Activated naive CD4-positive, alpha-beta T cell (primary cell): Measurements from ENCODE around the gene FRMD3.

Source experiments
- DNase-seq, 4 experiments: peaks; one replicate each; lab custom pipeline; 2025; lab: John Stamatoyannopoulos, UW

The FRMD3 gene

DNA sequence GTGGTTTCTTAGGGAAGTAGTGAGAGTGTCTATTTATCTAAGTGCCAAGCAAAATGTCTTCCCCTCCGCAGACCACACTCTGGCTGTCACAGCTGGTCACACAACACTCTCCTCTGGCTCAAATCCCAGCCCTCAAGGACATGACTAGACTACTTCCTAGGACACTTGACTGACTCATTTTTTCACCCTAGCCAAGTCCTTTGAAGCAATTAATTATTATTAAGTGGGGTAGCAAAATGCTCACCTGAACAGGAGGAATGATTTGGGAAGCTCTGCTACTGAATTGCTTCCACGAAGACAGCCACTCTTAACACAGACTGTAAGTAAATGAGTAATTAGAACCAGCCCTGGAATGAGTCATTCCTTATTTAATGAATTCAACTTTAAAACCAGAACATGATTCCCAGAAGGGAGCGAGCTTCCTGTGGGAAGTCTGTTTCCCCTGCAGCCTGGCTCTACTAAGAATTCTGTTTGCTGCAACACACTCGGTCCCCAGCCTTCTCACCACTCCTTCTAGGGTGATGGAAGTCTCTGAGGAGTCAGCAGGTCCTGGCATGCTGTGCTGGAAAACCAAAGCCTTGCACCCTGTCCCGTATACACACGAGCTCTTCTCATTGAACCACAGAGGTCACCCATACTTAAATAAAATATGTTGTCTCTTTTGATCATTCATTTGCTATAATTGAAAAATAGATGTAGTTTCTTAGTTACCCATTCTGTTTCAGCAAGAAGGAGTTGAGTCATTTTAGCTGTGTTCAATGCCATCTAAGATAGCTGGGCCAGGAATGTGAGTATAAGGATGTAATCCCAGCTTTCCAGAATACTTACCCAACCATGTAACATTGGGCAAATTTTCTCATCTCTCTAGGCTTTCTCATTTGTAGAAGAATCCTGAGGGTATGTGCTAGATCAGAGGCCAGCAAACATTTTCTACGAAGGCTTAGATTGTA lies 256.6 kb downstream of the FRMD3 start:
- no peak for DNase-seq

DNA sequence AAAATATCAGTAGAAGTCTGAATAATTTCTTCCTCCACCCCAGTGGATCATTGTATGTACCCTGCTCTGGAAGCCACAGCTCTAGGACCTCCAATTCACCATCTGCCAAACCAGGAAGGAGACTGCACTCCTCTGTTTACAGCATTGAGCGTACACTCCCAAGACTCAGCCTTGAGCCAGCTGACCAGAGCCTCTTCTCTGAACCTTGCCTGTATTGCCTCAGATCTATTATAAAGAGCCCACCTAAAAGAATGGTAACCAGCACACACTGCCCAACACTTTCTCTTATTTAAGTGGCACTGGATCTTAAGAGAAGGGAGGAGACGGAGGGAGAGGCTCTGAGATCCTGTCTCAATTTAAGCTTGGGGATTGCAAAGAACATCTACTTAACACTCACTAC lies 257.4 kb downstream of the FRMD3 start:
- DNase-seq = no peak

DNA sequence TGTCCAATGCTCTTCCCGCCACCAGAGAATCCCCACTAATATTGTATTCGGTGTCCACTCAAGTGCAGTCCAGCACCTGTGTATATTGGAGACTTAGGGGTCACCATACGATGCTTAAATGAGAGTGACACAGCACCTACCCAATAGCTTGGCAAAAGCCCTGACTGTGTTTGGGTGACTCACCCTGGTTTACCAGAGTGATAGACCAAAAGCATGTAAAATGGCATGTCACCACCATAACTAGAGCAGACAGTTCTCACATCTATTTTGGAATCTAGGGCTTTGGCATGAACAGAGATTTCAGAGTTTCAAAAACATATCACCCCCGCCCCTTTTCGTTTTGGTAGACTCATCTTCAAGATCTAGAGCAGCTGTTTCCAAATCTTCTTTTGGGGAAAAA lies 257.9 kb downstream of the FRMD3 start:
- no peak for DNase-seq

GRCh38 chr9:83274787-83275186 lies 263.4 kb downstream of the FRMD3 start:
- DNase-seq = no peak

- no peak for DNase-seq
These were observed 266.5 kb downstream of the FRMD3 start for GRCh38 chr9:83271665-83272071.

DNA sequence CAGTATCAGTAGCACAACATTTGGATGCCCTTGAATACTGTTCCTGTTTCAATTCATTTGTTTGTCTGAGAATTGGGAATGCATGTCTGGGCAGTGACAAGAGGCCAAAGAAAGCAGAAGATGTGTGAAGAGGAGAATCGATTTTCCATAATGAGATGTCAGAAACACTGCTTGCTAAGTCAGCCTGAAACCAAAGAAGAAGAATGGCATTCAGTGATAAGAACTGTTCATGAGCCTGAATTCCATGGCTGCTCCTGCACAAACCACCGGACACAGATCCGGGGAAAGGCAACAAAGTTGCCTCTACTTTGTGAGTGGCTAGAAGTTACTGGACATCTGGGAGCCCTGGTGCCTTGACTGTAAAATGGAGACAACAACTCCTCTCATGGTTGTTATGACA lies 268.1 kb downstream of the FRMD3 start:
- no peak for DNase-seq

GRCh38 chr9:83267741-83268140 lies 270.5 kb downstream of the FRMD3 start:
- no peak for DNase-seq

DNA sequence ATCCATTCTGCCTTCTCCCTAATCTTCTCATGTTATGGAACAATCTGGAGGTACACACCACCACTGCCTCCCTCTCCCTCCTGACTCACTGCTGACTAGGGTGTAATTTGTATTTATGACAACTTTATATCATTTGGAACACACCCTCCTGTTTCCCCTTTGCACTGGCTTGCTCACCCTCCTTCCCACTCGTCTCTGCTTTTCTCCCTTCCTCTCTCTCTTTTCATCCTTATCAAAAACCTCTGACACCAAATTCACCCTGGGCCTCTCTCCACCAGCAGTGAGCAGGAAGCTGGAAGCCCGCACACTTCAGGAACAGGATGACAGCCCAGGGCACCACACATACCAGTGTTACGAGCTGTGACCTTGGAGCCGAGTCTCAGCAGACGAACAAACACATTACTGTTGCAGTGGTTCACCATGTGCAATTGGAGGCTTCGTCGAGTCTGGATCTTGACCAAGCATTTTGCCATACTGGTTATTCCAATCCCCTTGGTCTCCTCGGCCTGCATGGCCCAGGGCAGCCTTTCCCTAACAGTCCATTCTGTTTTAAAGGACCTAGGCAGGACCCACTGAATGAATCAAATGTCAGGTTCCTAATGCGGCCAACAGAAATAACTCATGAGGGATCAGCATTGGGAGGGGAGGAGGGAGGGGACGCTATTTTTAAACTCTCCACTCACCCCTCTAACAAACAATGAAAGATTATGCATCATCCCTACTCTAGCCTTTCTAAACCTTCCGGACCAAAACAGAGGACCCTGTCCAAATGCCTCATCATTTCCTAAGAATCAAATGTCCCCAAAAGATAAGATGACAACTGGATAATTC lies 271.3 kb downstream of the FRMD3 start:
- no peak for DNase-seq

- no peak for DNase-seq
These were observed 271.9 kb downstream of the FRMD3 start for GRCh38 chr9:83266331-83266665.

- DNase-seq = no peak
These were observed 273.9 kb downstream of the FRMD3 start for GRCh38 chr9:83264315-83264714.

- DNase-seq = no peak
These were observed 278.6 kb downstream of the FRMD3 start for GRCh38 chr9:83259558-83259957.

DNA sequence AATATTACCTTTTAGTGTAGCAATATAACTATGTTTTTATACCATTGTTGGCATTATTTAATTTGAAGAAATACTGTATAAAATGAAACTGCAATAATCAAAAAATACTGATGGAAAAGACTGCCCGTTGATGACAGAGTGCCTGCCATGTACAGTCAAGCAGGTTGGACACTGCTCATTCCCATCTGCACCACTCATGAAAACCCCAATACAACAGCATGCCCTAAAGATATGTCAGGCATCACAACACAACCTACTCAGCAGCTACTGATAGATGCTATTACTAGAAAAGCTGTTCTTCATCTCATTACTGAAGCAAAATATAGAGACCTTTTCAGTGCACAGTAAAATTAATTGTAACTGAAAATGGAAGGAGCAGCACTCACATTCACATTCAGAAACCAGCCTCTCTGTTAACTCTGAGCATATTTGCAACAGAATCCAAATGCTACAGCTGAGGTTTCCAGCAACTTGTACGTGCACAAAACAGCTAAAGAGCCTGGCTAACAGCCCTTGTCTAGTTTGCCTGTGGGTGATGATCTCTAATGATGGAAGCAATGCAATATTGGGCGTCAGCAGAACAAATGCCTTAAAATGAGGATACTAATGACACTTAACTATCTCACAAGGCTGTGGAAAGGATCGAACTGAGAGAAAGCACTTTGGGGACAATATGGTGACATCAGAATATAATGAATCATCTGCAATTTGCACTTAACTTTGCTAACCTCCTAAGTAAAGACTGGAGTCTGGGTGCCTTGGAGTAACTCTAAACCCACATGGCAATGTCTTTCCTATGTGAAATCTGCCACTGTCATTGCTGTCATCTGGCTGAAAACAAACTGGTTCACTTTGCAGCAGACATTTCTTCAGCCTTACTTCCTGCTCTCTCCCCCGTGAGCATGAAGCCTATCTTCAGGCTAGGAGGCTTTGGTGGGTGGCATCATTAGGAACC lies 280.0 kb downstream of the FRMD3 start:
- DNase-seq = no peak

GRCh38 chr9:83247732-83248131 lies 290.5 kb downstream of the FRMD3 start:
- DNase-seq = no peak

- no peak for DNase-seq
These were observed 292.1 kb downstream of the FRMD3 start for GRCh38 chr9:83245979-83246659.

DNA sequence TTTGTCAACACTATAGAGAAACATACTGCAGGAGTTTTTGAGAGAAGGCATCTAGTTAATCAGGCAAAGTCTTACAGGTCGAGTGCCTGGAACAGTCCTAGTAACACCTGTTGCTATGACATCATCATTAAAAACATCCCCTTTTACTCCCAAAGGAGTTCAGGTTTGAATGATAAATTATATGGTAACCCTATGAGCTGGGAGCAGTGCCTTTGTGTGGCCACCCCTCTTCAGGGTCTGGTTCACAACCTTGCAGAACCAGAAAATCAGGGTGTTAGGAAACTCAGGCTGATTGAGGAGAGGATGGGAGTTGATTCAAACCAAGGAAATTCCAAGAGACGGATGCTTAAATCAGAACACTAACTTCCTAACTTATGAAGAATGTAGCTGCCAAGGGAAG lies 296.1 kb downstream of the FRMD3 start:
- DNase-seq = no peak

DNA sequence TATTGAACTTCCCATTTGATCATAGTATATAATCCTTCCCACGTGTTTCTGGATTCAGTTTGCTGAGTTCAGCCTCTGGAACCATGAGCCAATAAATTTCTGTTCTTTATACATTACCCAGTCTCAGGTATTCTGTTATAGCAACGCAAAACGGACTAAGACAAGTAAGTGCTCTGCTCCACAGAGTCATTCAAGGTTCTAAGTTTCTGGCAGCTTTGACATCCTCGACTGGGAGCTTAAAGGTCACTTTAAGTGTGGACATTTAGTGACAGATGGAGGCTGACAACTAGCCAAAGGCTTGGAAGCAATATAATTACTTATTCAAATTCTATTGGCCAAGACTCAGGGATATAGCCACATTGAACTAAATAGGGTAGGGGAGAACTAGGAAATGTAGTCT lies 297.5 kb downstream of the FRMD3 start:
- DNase-seq = no peak

DNA sequence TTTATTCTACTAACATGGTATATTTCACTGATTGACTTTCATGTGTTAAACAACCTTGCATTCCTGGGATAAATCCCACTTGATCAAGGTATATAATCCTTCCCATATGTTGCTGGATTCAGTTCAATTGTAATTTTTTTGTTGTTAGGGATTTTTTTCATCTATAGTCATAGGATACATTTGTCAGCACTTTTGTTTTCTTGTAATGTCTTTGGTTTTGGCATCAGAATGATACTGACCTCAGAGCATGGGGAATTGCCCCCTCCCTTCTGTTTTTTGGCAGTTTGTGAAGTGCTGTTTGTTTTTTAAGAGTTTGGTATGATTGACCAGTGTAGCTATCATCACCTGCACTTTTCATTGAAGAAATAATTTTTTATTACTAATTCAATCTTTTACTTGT lies 298.5 kb downstream of the FRMD3 start:
- DNase-seq = no peak

DNA sequence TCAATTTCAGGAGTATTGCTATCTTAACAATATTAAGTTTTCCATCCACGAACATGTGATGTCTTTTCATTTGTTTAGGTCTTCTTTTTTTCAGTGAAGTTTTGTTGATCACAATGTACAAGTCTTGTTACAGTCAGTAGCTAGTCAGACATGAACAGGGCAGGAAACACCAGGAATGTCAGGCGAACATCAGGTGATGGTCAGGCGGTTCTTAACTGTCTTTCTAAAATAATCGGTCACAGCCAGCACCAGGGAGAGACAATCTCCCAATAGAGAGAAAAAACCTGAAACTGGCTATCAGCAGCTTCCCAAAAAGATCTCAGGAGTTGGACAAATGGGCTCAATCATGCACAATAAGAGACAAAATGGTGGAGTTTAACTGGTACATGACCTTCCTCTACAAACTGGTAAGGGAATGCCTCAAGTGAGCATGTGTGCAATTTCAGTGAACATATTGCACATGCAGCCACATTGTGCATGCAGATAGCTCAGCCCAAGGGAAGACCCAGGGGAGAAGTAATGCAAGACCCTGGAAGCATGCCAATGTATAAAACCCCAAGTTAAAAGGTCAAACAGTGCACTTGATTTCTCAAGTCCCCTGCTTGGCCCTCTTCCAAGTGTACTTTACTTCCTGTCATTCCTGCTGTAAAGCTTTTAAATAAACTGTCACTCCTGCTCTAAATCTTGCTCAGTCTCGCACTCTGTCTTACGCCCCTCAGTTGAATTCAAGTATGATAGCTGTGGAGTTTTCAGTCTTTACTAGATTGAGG lies 299.1 kb downstream of the FRMD3 start:
- no peak for DNase-seq

DNA sequence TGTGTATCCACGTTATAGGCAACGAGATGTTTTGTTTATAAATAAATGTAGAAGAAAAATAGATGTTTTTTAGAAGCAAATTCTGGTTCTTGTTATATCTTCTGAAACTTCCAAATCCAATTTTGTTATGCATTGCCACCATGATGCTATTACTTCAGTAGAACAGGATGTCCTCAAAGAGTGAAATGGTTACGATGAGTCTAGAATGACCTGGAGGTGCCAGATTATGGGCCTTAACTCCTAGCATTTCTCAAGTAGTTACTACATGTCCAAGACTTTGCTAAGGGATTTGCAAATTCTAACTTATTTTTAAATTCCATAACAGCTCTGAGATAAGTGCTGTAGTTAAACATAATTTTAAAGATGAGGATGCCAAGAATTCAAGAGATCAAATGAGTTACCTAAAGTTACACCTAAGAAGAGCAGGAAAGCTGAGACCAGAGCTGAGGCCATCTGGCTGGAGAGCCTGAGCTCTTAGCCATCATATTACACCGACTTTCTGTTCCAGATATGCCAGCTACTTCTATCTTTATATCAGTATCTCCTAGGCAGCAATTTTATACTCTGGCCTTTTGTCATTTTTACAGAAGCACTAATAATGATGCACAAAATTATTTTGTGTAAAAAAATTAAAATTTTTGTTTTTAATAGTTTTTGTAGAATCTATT lies 302.0 kb downstream of the FRMD3 start:
- no peak for DNase-seq

DNA sequence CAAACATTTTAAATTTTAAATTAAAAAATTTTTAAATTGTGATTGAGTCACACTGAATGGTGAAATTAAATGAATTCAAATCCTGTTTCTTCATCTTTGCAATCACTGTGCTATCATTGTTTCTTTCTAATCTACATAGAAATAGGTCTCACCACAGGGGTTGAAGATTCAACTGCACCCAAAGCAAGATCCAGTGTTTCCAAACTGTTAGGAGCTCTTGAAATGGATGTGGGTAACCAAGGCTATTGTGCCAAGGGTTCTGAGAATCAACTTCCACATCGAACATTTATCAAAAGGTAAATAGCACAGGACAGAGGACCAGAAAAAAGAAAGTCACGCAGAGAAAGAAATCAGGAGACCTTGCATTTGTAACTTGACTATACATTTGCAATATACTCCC lies 302.7 kb downstream of the FRMD3 start:
- no peak for DNase-seq
